ENCODE data around the gene LCP1.

The LCP1 gene

DNA sequence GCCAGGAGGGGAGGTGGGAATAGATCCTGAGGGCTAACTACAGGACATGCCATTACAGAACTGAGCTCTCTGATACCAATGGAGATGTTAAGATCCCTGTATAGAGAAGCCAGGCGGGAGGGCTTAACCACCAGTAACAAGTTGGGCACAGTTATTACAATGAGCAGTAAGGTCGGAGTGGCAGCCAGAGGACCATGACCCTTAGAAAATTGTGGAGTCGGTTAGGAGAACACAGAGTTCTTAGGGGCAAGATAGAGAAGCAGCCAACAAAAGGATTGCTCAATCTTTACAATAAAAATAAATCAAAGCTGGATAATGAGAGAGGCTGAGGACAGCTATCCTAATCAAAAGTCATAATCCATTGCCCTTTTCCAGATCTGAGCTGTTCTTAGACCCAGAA is 87.5 kb downstream of the LCP1 start:
- no peak for DNase-seq

DNA sequence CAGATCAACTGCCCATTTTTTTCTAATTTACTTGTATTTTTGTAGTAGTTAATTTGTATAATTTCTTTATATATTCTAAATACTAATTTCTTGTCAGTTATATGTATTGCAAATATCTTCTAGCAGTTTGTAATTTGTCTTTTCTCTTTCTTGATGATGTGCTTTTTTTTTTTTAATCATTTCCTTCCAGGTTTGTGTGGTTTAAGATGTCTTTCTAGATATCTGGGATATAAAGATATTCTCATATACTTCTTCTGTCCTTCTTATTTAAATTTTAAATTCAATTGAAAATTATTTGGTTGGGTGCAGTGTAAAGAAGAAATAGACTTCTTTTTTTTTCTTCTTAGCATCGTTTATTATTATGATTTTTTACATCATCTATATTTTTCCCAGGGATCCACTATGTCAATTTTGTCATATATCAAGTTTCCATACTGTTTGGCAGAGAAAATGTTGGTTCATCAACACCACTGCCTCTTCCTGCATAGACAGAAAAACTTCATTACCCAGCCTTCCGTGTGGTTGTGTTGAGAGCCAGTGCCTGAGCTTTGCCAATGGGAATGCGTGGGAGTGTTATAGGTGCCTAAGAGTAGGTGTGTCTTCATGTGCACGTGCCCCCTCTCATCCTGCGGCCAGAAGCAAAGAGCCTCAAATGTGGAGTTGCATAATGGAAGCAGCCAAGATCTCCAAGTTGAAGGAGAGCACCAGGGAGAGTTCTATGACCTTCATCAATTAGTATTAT is 93.0 kb downstream of the LCP1 start:
- no peak for DNase-seq

DNA sequence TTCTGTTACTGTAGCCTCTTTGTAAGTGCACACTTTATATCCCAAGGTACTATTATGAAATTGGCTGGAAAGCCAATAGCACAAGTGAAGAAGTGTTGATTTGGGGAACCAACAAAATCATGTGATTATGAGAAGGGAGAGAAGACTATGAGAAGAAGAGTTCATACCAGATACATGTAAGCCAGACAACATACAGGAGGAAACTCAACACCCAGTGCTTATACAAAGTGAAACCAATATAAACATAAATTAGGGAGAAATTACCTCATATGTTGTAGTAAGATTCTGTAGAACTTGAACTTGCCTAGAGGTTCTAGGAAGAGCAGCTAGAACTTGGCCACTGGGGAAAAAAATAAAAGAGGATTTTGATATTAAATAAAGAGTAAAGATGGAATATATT is 94.5 kb downstream of the LCP1 start:
- no peak for DNase-seq

DNA sequence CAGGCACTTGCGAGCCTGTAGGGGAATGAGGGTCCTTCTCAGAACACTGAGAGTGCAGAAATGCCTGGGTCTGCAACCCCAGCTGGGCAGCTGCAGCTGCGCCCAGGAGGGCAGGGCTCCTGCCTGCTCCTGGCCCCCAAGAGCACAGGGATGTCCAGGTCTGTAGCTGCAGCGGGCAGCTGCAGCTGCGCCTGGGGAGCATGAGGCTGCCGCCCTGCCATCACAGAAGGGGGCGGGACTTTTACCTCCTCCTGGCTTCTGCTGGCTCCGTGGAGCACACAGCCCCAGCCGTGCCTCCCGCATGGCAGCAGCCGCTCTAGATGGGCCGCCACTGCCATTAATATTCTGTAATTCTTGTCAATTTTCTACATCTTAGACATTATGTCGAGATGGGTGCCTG is 95.0 kb downstream of the LCP1 start:
- no peak for DNase-seq

DNA sequence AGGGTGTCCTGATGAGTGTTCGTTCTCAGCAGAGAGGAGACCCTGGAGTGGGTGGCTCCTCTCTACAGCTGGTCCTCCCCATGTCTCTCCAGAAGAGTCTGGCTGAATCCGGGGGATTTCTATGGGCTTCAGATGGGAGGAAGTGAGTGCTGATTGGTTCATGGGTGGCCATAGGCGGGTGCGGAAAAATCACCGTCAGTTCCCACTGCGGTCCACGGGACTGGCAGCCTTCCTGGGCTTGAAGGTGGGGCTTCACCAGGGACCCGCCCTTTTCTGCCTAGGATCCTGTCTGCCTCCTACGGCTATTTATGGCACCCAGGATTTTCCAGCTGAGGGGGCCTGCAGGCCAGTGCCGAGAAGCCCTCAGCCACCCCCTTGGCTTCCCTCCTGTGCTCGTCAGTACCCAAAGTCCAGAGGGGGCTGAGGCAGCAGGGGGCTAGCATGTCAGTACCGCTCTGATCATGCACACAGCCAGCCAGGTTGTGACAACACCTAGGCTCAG is 95.5 kb downstream of the LCP1 start:
- DNase-seq, result no peak

DNA sequence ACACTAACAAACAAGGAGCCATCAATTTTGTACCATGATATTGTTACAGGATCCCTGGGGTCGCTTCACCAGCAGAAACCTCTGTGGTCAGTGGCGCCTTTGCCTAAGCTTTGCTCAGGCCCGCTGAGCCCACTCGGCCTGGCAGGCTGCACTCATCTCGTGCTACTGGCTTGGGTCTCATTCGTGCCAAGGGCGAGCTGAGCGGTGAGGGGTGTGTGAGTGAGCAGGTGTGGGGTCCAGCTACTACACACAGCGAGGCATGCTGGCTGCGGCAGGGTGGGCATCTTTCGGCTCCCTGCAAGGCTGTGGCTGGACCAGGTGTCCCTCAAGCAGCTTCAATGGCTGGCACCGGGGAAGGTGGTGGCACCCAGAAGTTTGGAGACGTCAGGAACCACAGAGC is 96.2 kb downstream of the LCP1 start:
- no peak for DNase-seq

DNA sequence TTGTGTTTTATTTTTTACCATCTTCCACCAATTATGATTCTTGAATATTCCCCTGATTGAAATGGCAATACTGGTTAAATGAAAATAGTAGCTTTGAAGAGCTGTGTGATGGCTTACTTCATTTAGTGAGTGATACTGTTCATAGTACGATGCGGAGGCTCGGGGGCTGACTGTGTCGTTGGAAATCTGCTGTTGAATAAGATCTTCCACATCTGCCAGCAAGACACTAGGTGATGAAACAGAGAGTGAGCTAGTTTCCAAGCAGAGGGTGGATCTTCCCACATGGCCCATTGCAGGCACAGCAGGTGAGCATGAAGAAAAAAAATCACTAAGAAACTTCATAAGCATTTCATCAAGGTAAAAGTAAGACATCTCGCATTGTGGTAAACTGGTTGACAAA is 99.7 kb downstream of the LCP1 start:
- DNase-seq, result no peak

DNA sequence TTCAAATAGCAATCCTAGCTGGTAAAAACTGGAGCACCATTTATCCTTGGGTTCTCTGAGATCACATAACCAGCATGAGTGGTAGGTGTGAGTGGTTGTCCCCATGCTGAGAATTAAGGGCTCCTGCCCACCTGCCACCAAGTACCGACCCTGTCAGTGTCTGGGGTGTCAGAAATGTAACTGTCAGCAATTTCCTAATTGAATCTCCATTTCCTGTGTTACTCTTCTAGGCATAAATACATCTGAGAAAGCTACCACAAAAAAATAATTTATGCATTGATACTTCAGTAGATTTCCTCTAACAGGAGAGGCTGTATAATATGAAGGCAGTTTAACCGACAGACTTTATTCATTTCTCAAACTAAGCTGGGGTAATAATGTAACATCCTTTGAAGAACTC is 102.2 kb downstream of the LCP1 start:
- no peak for DNase-seq

DNA sequence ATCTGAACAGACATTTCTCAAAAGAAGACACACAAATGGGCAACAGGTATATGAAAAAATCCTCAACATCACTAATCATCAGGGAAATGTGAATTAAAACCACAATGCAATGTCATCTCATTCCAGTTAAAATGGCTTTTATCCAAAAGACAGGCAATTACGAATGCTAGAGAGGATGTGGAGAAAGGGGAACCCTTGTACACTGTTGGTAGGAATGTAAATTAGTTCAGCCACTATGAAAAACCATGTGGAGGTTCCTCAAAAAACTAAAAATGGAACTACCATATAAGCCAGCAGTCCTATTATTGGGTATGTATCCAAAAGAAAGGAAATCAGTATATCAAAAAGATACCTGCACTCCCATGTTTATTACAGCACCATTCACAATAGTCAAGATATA is 104.7 kb downstream of the LCP1 start:
- no peak for DNase-seq

DNA sequence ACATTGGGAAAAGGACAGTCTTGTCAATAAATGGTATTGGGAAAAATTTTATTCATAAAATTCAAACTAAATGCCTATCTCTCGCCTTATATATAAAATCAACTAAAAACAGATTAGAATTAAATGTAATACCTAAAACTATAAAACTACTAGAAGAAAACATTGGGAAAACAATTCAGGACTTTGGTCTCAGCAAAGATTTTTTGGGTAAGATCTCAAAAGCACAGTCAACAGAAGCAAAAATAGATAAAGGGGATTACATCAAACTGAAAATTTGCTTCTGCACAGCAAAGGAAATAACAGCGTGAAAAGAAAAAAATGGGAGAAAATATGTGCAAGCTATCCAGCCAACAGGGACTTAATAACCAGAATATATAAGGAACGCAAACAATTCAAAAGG is 105.2 kb downstream of the LCP1 start:
- DNase-seq, result no peak

Data from NCI-H187 (cell line).